ENCODE data around the gene MAPKAPK2. TPM values are rescaled to one million over a fixed set of nuclear protein-coding genes. Genes with fewer than 3 reads are reported as not detected.

Gene MAPKAPK2
- total and polyA plus RNA-seq, 2 of the 13 experiments (the other 11 are each of a cell fraction or from before 2014, with no cell fraction given): 16.6 to 34.0 TPM

DNA sequence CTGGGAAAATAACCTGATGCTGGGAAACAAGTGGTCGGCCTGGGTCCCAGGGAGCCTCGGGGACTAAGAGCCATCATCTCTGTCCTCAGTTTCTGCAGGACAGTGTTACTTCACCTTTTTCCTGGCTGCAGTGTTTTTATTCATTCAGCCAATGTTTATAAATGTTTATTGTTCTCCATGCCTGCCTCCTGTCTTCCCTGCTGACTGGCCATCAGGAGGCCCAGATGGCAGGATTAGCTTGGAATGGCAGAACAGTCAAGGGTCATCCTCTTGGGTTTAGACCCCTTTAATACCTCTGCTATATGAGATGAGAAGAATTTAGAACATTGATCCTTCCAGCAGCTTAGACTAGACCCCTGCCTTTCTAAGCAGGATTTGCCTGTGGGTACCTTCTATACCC lies 13.3 kb downstream of the MAPKAPK2 start:
- CTCF ChIA-PET (ENCODE audit: low intra/inter-chr PET ratio, low total read pairs): no interaction called here
- no peaks in the 10 kb centered on the region for H3K27me3 ChIP-seq (ENCODE audit: control insufficient read depth in 1 of 2, insufficient read depth in 2 of 2, low read length in 2 of 2)
- TF ChIP-seq PHF20 (CRISPR knock-in tag; IDR thresholded peaks at IDR 0.05): no peak
- TF ChIP-seq KDM6A (CRISPR knock-in tag; IDR thresholded peaks at IDR 0.05; ENCODE audit: low read depth): no peak
- no peak for TF ChIP-seq RFXANK (CRISPR knock-in tag; IDR thresholded peaks at IDR 0.05)
- TF ChIP-seq ZNF556 (CRISPR knock-in tag; IDR thresholded peaks at IDR 0.05; ENCODE audit: borderline replicate concordance): no peak
- no peak for TF ChIP-seq SP140L (CRISPR knock-in tag; IDR thresholded peaks at IDR 0.05; ENCODE audit: borderline replicate concordance)
- TF ChIP-seq NBN (conservative IDR thresholded peaks at IDR 0.05): no peak
- TF ChIP-seq ZBTB7B (CRISPR knock-in tag; IDR thresholded peaks at IDR 0.05): no peak
- no peak overlapping the region for H3K9ac ChIP-seq (ENCODE audit: insufficient read depth, low read depth, low read length)
- intact Hi-C loops (cut with micrococcal nuclease; ENCODE audit: unreplicated experiment) (no loop called here), in situ Hi-C loops (cut with HindIII; ENCODE audit: extremely low pct_ligation_motif_present, low pct_unique_long_range_greater_than_20kb) (no loop called here)
- peaks cover 18% of the 10 kb centered on the region for H4K20me1 ChIP-seq (ENCODE audit: insufficient read depth, low read length)
- POLR2A ChIA-PET: no interaction called here
- H3K4me2 ChIP-seq (ENCODE audit: low read depth, low read length): no peak overlapping the region
- H3K4me1 ChIP-seq (ENCODE audit: insufficient read depth, low read length): peaks cover 68% of the 10 kb centered on the region
- DNase-seq (ENCODE audit: low spot score): no peak
- 97% methylated on average over 2 of the region's 2 CpGs for WGBS (ENCODE audit: low lambda C conversion rate)
- ATAC-seq: no peak
- H3K9me3 ChIP-seq (ENCODE audit: low read length): no peaks in the 10 kb centered on the region
- BruUV-seq (replicated peaks): no TSS peak
- peaks cover 3 to 16% of the 10 kb centered on the region in 2 experiments; a peak in 4 of 5 replicates for H3K36me3 ChIP-seq (replicated peaks in 1 of 2; ENCODE audit: control insufficient read depth in 1 of 2, insufficient read depth in 2 of 2, low read length in 2 of 2)
- FAIRE-seq: no peak
- no peak overlapping the region for H3K4me3 ChIP-seq (replicated peaks in 1 of 3; ENCODE audit: insufficient read depth in 1 of 3, low read depth in 2 of 3, low read length in 3 of 3)
- peaks cover 69% of the 10 kb centered on the region for H3K79me2 ChIP-seq (ENCODE audit: insufficient read depth, low read length)
- no peak overlapping the region for H2AFZ ChIP-seq (ENCODE audit: low read length)
- no peak overlapping the region for H3K27ac ChIP-seq (ENCODE audit: extremely low read length, insufficient read depth, low read length)

DNA sequence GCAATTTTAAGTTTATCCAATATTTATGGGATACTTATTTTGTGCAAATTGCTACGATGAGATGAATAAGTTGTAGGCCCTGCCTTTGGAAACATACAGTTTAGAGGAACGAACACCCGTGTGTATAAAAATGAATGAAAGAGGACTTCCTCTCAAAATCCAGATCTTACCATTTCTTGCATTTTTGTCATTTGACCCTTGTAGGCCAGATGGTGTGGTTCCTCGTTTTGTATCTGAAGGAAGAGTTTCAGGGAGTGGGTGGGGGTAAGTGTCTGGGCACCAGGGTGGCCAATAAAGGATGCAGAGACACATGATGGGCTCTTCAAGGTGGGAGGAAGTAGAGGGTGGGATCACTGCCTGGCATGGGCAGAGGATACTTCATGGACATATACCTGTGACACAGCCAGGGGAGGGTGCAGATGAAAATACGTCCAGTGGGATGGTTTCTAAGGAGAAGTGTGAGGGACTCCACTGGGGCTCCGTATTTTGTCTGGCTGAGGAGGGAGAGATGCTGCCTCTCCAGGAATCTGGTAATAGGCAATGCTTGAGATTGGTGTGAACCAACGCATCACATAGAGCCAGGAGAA lies 14.4 kb downstream of the MAPKAPK2 start:
- intact Hi-C loops (cut with micrococcal nuclease; ENCODE audit: unreplicated experiment): no loop called here
- BruUV-seq (replicated peaks): no TSS peak
- Histone ChIP-seq H3K9ac (ENCODE audit: insufficient read depth, low read depth, low read length) (no peak overlapping the region), H3K4me2 (ENCODE audit: low read depth, low read length) (peak overlapping the region; percentile 36), H3K9me3 (ENCODE audit: low read length) (no peaks in the 10 kb centered on the region), H3K79me2 (ENCODE audit: insufficient read depth, low read length) (peaks cover 63% of the 10 kb centered on the region), H3K4me3 (replicated peaks in 1 of 3; ENCODE audit: insufficient read depth in 1 of 3, low read depth in 2 of 3, low read length in 3 of 3) (peak overlapping the region in 1 of 3 experiments; percentile 18; a peak in 1 of 6 replicates), H3K27me3 (ENCODE audit: control insufficient read depth in 1 of 2, insufficient read depth in 2 of 2, low read length in 2 of 2) (no peaks in the 10 kb centered on the region), H3K4me1 (ENCODE audit: insufficient read depth, low read length) (peaks cover 57% of the 10 kb centered on the region), H4K20me1 (ENCODE audit: insufficient read depth, low read length) (peaks cover 11% of the 10 kb centered on the region), H3K36me3 (replicated peaks in 1 of 2; ENCODE audit: control insufficient read depth in 1 of 2, insufficient read depth in 2 of 2, low read length in 2 of 2) (peaks cover 0 to 13% of the 10 kb centered on the region in 2 experiments; a peak in 3 of 5 replicates), H2AFZ (ENCODE audit: low read length) (no peak overlapping the region), H3K27ac (ENCODE audit: extremely low read length, insufficient read depth, low read length) (peak overlapping the region; percentile 46)
- WGBS (ENCODE audit: low lambda C conversion rate): 91% methylated on average over 7 of the region's 7 CpGs
- TF ChIP-seq PRMT3 (CRISPR knock-in tag; IDR thresholded peaks at IDR 0.05; ENCODE audit: borderline replicate concordance, low read depth) (no peak), MTF2 (CRISPR knock-in tag; IDR thresholded peaks at IDR 0.05; ENCODE audit: borderline replicate concordance) (no peak), PRPF4 (IDR thresholded peaks at IDR 0.05; ENCODE audit: low read depth, low read length, poor library complexity, severe bottlenecking) (no peak), ZNF878 (CRISPR knock-in tag; IDR thresholded peaks at IDR 0.05) (no peak), ZNF569 (CRISPR knock-in tag; IDR thresholded peaks at IDR 0.05; ENCODE audit: borderline replicate concordance) (no peak), ZNF337 (CRISPR knock-in tag; IDR thresholded peaks at IDR 0.05; ENCODE audit: borderline replicate concordance, low read depth) (no peak), HHEX (CRISPR knock-in tag; IDR thresholded peaks at IDR 0.05) (no peak)
- TF ChIP-seq, protein P1, sequence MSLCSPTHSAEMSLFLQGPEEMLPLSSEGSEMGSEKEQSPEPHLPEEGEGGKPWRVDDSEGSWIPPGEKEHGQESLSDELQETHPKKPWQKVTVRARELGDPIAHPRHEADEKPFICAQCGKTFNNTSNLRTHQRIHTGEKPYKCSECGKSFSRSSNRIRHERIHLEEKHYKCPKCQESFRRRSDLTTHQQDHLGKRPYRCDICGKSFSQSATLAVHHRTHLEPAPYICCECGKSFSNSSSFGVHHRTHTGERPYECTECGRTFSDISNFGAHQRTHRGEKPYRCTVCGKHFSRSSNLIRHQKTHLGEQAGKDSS (CRISPR knock-in tag; IDR thresholded peaks at IDR 0.05; ENCODE audit: borderline replicate concordance, low read depth): 0 out of 2 replicates have a peak, but pooled peaks have one; percentile 4
- ChIA-PET CTCF (ENCODE audit: low intra/inter-chr PET ratio, low total read pairs) (no interaction called here), POLR2A (no interaction called here)
- DNase-seq (ENCODE audit: low spot score): no peak
- in situ Hi-C loops (cut with HindIII; ENCODE audit: extremely low pct_ligation_motif_present, low pct_unique_long_range_greater_than_20kb): no loop called here
- ATAC-seq: peak; percentile 49
- no peak for FAIRE-seq
